K562 (cell line): ENCODE measurements around the gene DYNLT5. TPM values are rescaled to one million over a fixed set of nuclear protein-coding genes. Genes with fewer than 3 reads are reported as not detected.

Experiments used
- ATAC-seq: fragments of 200-7000 bp; cut with Tn5 transposase; 3 replicates; pipeline ENCODE4 v1.9.1; 2020; ENCODE audit warnings: moderate library complexity
- BruUV-seq: library from RNA; stranded (reverse); fragments of 400-500 nt; replicated peaks from 2 replicates; lab custom pipeline; 2021; lab: Mats Ljungman, UMichigan
- CTCF ChIA-PET: fragments of 300-600 bp; formaldehyde crosslinking; extraction: SDS; loops from one replicate; lab custom pipeline; 2021; ENCODE audit warnings: low intra/inter-chr PET ratio; lab: Yijun Ruan, JAX
- POLR2A ChIA-PET: fragments of 300-600, 350-650 bp; sonication (Branson Sonifier 250); formaldehyde crosslinking; extraction: SDS; loops from one replicate; lab custom pipeline; 2021; ENCODE audit warnings: antibody characterized with exemption, inconsistent platforms; lab: Yijun Ruan, JAX
- DNase-seq, 4 experiments: peaks; one replicate each; pipeline versions ENCODE4 v3.0.0 to v3.0.0-alpha.2; 2011 to 2018; ENCODE audit warnings: low spot score in 3 of 4, mixed read lengths in 3 of 4; ENCODE audit errors: extremely low read depth in 1 of 4
- FAIRE-seq: peaks from 2 replicates; lab custom pipeline; 2011; peaks lifted over from hg19 to GRCh38; lab: Jason Lieb, UNC
- H2AFZ ChIP-seq: 2 replicates; pipeline ENCODE4 v1.6.0; 2011; ENCODE audit warnings: low read depth, low read length, control low read depth, inconsistent platforms
- H3K27ac ChIP-seq: fragments of 200-600 bp; 3 replicates; pipeline ENCODE4 v1.8.0; 2011; ENCODE audit warnings: low read depth, mild to moderate bottlenecking, control low read depth, inconsistent platforms, low read length, moderate library complexity, mixed read lengths; ENCODE audit errors: extremely low read depth
- H3K27me3 ChIP-seq, 2 experiments: fragments of 300-600 bp in 1 of 2; 2 replicates in 1 of 2; 3 replicates in 1 of 2; pipeline versions ENCODE4 v1.6.0 to v1.8.0; 2011; ENCODE audit warnings: inconsistent platforms in 2 of 2, low read length in 2 of 2, mild to moderate bottlenecking in 1 of 2, mixed read lengths in 1 of 2, moderate library complexity in 1 of 2; ENCODE audit not compliant: control insufficient read depth in 2 of 2, insufficient read depth in 2 of 2
- H3K36me3 ChIP-seq: fragments of 300-600 bp; 3 replicates; pipeline ENCODE4 v1.8.0; 2011; ENCODE audit warnings: mild to moderate bottlenecking, low read length, inconsistent platforms; ENCODE audit not compliant: control insufficient read depth, insufficient read depth
- H3K4me1 ChIP-seq, 2 experiments: fragments of 200-600 bp in 1 of 2; replicated peaks in 1 of 2; 2 replicates in 1 of 2; 3 replicates in 1 of 2; pipeline versions ENCODE4 v1.5.1 to v1.8.0; 2011; ENCODE audit warnings: inconsistent platforms in 2 of 2, low read length in 2 of 2, mild to moderate bottlenecking in 1 of 2, mixed read lengths in 1 of 2, moderate library complexity in 1 of 2; ENCODE audit not compliant: control insufficient read depth in 2 of 2, insufficient read depth in 2 of 2
- H3K4me2 ChIP-seq: 2 replicates; pipeline ENCODE4 v1.6.1; 2011; ENCODE audit warnings: low read length, control low read depth, inconsistent platforms, mixed read lengths; ENCODE audit not compliant: insufficient read depth
- H3K4me3 ChIP-seq: fragments of 200-600 bp; sonication (generic), shearing (Covaris generic); 2 replicates; pipeline ENCODE4 v1.5.1; 2016; ENCODE audit warnings: control low read depth, inconsistent platforms
- H3K79me2 ChIP-seq: fragments of 200-600 bp; 3 replicates; pipeline ENCODE4 v1.8.0; 2011; ENCODE audit warnings: low read length, inconsistent platforms; ENCODE audit not compliant: control insufficient read depth, insufficient read depth
- H3K9ac ChIP-seq, 2 experiments: 2 replicates each; pipeline versions ENCODE4 v1.6.0 to v1.6.1; 2011; ENCODE audit warnings: low read depth in 2 of 2, low read length in 2 of 2, control low read depth in 1 of 2, inconsistent platforms in 1 of 2, mild to moderate bottlenecking in 1 of 2, mixed read lengths in 1 of 2; ENCODE audit not compliant: insufficient read depth in 1 of 2
- H3K9me1 ChIP-seq: one replicate; pipeline ENCODE4 v1.6.0; 2011; ENCODE audit warnings: inconsistent platforms, mild to moderate bottlenecking, low read length, moderate library complexity; ENCODE audit not compliant: control insufficient read depth, insufficient read depth
- H3K9me3 ChIP-seq: replicated peaks from 2 replicates; pipeline ENCODE4 v1.5.1; 2011; ENCODE audit warnings: low read depth, low read length, inconsistent platforms; ENCODE audit not compliant: control insufficient read depth, insufficient read depth
- H4K20me1 ChIP-seq: replicated peaks from 2 replicates; pipeline ENCODE4 v1.6.1; 2011; ENCODE audit warnings: low read length, inconsistent platforms, mixed read lengths; ENCODE audit not compliant: control insufficient read depth, insufficient read depth
- ASH1L ChIP-seq: fragments of 450-650 bp; IDR thresholded peaks from 2 replicates; pipeline ENCODE4 v1.6.1; 2018; ENCODE audit warnings: borderline replicate concordance, mild to moderate bottlenecking, low read depth; ENCODE audit not compliant: partially characterized antibody
- BDP1 ChIP-seq: IDR thresholded peaks from 3 replicates; pipeline ENCODE4 v1.6.1; 2011; ENCODE audit not compliant: insufficient read length, insufficient read depth
- C11orf30 ChIP-seq: fragments of 450-650 bp; IDR thresholded peaks from 2 replicates; pipeline ENCODE4 v1.6.1; 2016; ENCODE audit warnings: low read depth, mild to moderate bottlenecking
- RB1 ChIP-seq: fragments of 450-650 bp; IDR thresholded peaks from 2 replicates; pipeline ENCODE4 v1.6.1; 2017; ENCODE audit warnings: low read depth, mild to moderate bottlenecking
- ZC3H8 ChIP-seq: fragments of 450-650 bp; IDR thresholded peaks from 2 replicates; pipeline ENCODE4 v1.6.1; 2017
- ZNF212 ChIP-seq: fragments of 450-650 bp; formaldehyde crosslinking; IDR thresholded peaks from 2 replicates; pipeline ENCODE4 v1.4.0; 2020; ENCODE audit warnings: mild to moderate bottlenecking
- ZNF23 ChIP-seq: fragments of 250-450 bp; sonication (Bioruptor Pico); IDR thresholded peaks from 2 replicates; pipeline ENCODE4 v1.4.0; 2020; ENCODE audit warnings: mild to moderate bottlenecking
- ZNF316 ChIP-seq: fragments of 450-650 bp; IDR thresholded peaks from 2 replicates; pipeline ENCODE4 v1.6.1; 2016
- WGBS: fragments of 100-300 bp; shearing (Covaris generic); methylation state at CpG from one replicate; pipeline ENCODE4 v1.1.6; 2016; ENCODE audit warnings: low coverage, mixed read lengths; ENCODE audit not compliant: insufficient coverage; ENCODE audit errors: missing lambda C conversion rate; 5-methylcytosine and 5-hydroxymethylcytosine counted together
- in situ Hi-C: fragments of 300-500 bp; cut with MboI; formaldehyde crosslinking; loops from 4 replicates; pipeline ENCODE4 v1.15.0; 2018; ENCODE audit warnings: inconsistent platforms, mixed read lengths
- intact Hi-C: fragments of 100-400 bp; cut with micrococcal nuclease; formaldehyde crosslinking; loops from 2 replicates; pipeline ENCODE4 v1.14.2; 2022
- polyA plus RNA-seq, 8 experiments: library from polyadenylated mRNA; depleted of rRNA in 4 of 8; stranded (reverse) in 5 of 8; unstranded in 3 of 8; fragments of >200 nt; fragmentation: Nextera tagmentation in 2 of 8; fragmentation: Illumina TruSeq in 1 of 8; extraction: Ambion mirVana in 2 of 8; extraction: Trizol in 1 of 8; gene quantifications; 2 replicates each; pipeline versions ENCODE4 v1.2.1 to v1.2.3, GENCODE V29; 2011 to 2014; ENCODE audit warnings: inconsistent platforms in 1 of 8, missing spikeins in 1 of 8
- total RNA-seq, 7 experiments: library from RNA; depleted of rRNA in 6 of 7; stranded (reverse); fragments of >200 nt in 6 of 7; fragmentation: Illumina TruSeq in 2 of 7; extraction: Trizol in 2 of 7; gene quantifications; 2 replicates each; pipeline versions ENCODE4 v1.2.1 to v1.2.3, GENCODE V29; 2011 to 2021; ENCODE audit warnings: low replicate concordance in 1 of 7
- TF ChIP-seq, protein P1 (sequence below): sonication (generic); formaldehyde crosslinking; IDR thresholded peaks from 2 replicates; pipeline ENCODE4 v1.8.1; 2023; ENCODE audit warnings: mild to moderate bottlenecking, missing genetic modification reagents
- TF ChIP-seq, protein P2 (sequence below), 2 experiments: IDR thresholded peaks; 2 replicates each; pipeline ENCODE4 v1.6.1; 2012; ENCODE audit warnings: improper control_type of control experiment in 2 of 2, low read depth in 2 of 2, low read length in 2 of 2, borderline replicate concordance in 1 of 2

Gene DYNLT5
- total and polyA plus RNA-seq, 9 of the 15 experiments (the other 6 are each of a cell fraction or from before 2014, with no cell fraction given) = not detected

GRCh38 chr1:66775646-66776045 is 23.4 kb downstream of the DYNLT5 start:
- no peaks in the 10 kb centered on the region for H4K20me1 ChIP-seq
- in situ Hi-C loops = no loop called here
- ATAC-seq = peak; percentile 57; the same call in 2 of the 3 replicates
- H3K4me2 ChIP-seq = no peak overlapping the region
- H3K27me3 ChIP-seq = no peaks in the 10 kb centered on the region
- no TSS peak for BruUV-seq
- intact Hi-C loops = no loop called here
- ChIA-PET CTCF (no interaction called here), POLR2A (no interaction called here)
- no peaks in the 10 kb centered on the region for H3K79me2 ChIP-seq
- H3K4me1 ChIP-seq = no peaks in the 10 kb centered on the region; a peak in 2 of 5 replicates
- no peaks in the 10 kb centered on the region for H3K36me3 ChIP-seq
- DNase-seq = no peak
- no peak for TF ChIP-seq BDP1
- TF ChIP-seq, protein P1, sequence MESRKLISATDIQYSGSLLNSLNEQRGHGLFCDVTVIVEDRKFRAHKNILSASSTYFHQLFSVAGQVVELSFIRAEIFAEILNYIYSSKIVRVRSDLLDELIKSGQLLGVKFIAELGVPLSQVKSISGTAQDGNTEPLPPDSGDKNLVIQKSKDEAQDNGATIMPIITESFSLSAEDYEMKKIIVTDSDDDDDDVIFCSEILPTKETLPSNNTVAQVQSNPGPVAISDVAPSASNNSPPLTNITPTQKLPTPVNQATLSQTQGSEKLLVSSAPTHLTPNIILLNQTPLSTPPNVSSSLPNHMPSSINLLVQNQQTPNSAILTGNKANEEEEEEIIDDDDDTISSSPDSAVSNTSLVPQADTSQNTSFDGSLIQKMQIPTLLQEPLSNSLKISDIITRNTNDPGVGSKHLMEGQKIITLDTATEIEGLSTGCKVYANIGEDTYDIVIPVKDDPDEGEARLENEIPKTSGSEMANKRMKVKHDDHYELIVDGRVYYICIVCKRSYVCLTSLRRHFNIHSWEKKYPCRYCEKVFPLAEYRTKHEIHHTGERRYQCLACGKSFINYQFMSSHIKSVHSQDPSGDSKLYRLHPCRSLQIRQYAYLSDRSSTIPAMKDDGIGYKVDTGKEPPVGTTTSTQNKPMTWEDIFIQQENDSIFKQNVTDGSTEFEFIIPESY (CRISPR knock-in tag) = peak; percentile 82
- H3K4me3 ChIP-seq = no peak overlapping the region
- no peaks in the 10 kb centered on the region for H3K9me1 ChIP-seq
- no peak overlapping the region for H3K27ac ChIP-seq
- 32% methylated on average over 3 of the region's 3 CpGs for WGBS
- H3K9me3 ChIP-seq = no peaks in the 10 kb centered on the region
- FAIRE-seq = no peak
- H2AFZ ChIP-seq = no peak overlapping the region
- no peak overlapping the region for H3K9ac ChIP-seq

GRCh38 chr1:66777831-66778230 is 25.6 kb downstream of the DYNLT5 start:
- ChIA-PET POLR2A (interaction anchor here (1.1 to 1.8 kb wide), 3 partner anchors 9 to 19 kb away, joined by 3 to 4 read pairs (median 3); no protein-coding TSS in a partner anchor), CTCF (no interaction called here)
- Histone ChIP-seq H3K27me3 (no peaks in the 10 kb centered on the region), H3K9me3 (no peaks in the 10 kb centered on the region), H3K79me2 (no peaks in the 10 kb centered on the region), H3K9me1 (no peaks in the 10 kb centered on the region), H2AFZ (0 out of 2 replicates have a peak overlapping the region, but pooled peaks have one; percentile 20), H3K9ac (no peak overlapping the region), H3K4me1 (no peaks in the 10 kb centered on the region; a peak in 1 of 5 replicates), H4K20me1 (no peaks in the 10 kb centered on the region), H3K27ac (no peak overlapping the region), H3K4me3 (no peak overlapping the region), H3K4me2 (no peak overlapping the region), H3K36me3 (no peaks in the 10 kb centered on the region)
- FAIRE-seq = no peak
- no TSS peak for BruUV-seq
- TF ChIP-seq ZNF316 (0 out of 2 replicates have a peak, but pooled peaks have one; percentile 11), ASH1L (no peak), ZNF212 (CRISPR knock-in tag) (no peak), ZC3H8 (no peak), ZNF23 (CRISPR knock-in tag) (no peak), RB1 (no peak), C11orf30 (no peak)
- TF ChIP-seq, protein P2, sequence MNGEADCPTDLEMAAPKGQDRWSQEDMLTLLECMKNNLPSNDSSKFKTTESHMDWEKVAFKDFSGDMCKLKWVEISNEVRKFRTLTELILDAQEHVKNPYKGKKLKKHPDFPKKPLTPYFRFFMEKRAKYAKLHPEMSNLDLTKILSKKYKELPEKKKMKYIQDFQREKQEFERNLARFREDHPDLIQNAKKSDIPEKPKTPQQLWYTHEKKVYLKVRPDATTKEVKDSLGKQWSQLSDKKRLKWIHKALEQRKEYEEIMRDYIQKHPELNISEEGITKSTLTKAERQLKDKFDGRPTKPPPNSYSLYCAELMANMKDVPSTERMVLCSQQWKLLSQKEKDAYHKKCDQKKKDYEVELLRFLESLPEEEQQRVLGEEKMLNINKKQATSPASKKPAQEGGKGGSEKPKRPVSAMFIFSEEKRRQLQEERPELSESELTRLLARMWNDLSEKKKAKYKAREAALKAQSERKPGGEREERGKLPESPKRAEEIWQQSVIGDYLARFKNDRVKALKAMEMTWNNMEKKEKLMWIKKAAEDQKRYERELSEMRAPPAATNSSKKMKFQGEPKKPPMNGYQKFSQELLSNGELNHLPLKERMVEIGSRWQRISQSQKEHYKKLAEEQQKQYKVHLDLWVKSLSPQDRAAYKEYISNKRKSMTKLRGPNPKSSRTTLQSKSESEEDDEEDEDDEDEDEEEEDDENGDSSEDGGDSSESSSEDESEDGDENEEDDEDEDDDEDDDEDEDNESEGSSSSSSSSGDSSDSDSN (IDR thresholded peaks at IDR 0.05; ENCODE audit: borderline replicate concordance in 1 of 2, low read depth in 2 of 2, low read length in 2 of 2) = no peak
- in situ Hi-C loops = no loop called here
- 17% methylated on average over 3 of the region's 3 CpGs for WGBS
- intact Hi-C loops = no loop called here
- ATAC-seq = no peak
- no peak for DNase-seq
